Stimulated activated CD4-positive, alpha-beta T cell treated with anti-CD3 and anti-CD28 coated beads, TNF-alpha, amount 100 ng/mL, for 1 hour (primary cell): ENCODE results near the gene ISLR.

Experiments
- DNase-seq, 3 donors: peaks; one replicate each; pipeline ENCODE4 v3.0.0-alpha.2; 2020; ENCODE audit warnings: low read depth in 3 of 3, low spot score in 1 of 3

The ISLR gene

GRCh38 chr15:74209997-74210671, 36.6 kb downstream of the ISLR start:
- no peak for DNase-seq

- DNase-seq, result no peak
Measured at GRCh38 chr15:74210729-74211128, 37.2 kb downstream of the ISLR start.

GRCh38 chr15:74211656-74212055, 38.1 kb downstream of the ISLR start:
- DNase-seq, result no peak

- no peak for DNase-seq
Measured at GRCh38 chr15:74212494-74212893, 39.0 kb downstream of the ISLR start.

- DNase-seq, result no peak
Measured at GRCh38 chr15:74213858-74214284, 40.4 kb downstream of the ISLR start.

GRCh38 chr15:74214324-74215021, 41.0 kb downstream of the ISLR start:
- DNase-seq, result no peak

- no peak for DNase-seq
Measured at GRCh38 chr15:74215958-74216357, 42.4 kb downstream of the ISLR start.

GRCh38 chr15:74216949-74217348, 43.4 kb downstream of the ISLR start:
- no peak for DNase-seq

GRCh38 chr15:74217907-74218885, 44.7 kb downstream of the ISLR start:
- DNase-seq, result no peak

- DNase-seq, result no peak
Measured at GRCh38 chr15:74220475-74221248, 47.2 kb downstream of the ISLR start.

GRCh38 chr15:74221399-74222239, 48.1 kb downstream of the ISLR start:
- no peak for DNase-seq

- no peak for DNase-seq
Measured at GRCh38 chr15:74222240-74223119, 49.0 kb downstream of the ISLR start.

GRCh38 chr15:74225928-74226327, 52.4 kb downstream of the ISLR start:
- no peak for DNase-seq
